T-cell (primary cell): ENCODE data around the gene VSIG2. TPM values are rescaled to one million over a fixed set of nuclear protein-coding genes. Genes with fewer than 3 reads are reported as not detected.
A peak's percentile ranks its signal among the peaks of the same experiment; 100 is the strongest.

Source experiments
- ATAC-seq, 4 experiments: fragments of 200-7000 bp in 3 of 4; fragments of 150-1000 bp in 1 of 4; cut with Tn5 transposase; replicated peaks in 1 of 4; 1 replicate in 3 of 4; 2 replicates in 1 of 4; pipeline ENCODE4 v1.10.0; 2021; ENCODE audit warnings: moderate library complexity in 3 of 4, mild to moderate bottlenecking in 2 of 4, moderate number of reproducible peaks in 1 of 4
- CTCF ChIA-PET, 2 donors: fragments of 300-600 bp; sonication (Branson Sonifier 250); formaldehyde crosslinking; loops; one replicate each; lab custom pipeline; 2022; ENCODE audit warnings: antibody characterized with exemption in 2 of 2; lab: Charles Lee
- POLR2A ChIA-PET, 2 donors: fragments of 300-600 bp; sonication (Branson Sonifier 250); formaldehyde crosslinking; loops; one replicate each; lab custom pipeline; 2022; ENCODE audit warnings: antibody characterized with exemption in 2 of 2; lab: Charles Lee
- DNase-seq, 35 experiments: peaks; one replicate each; pipeline versions ENCODE4 v3.0.0 to v3.0.0-alpha.2; 2013 to 2023
- H3K27ac ChIP-seq: one replicate; pipeline ENCODE4 v1.5.1; 2013; ENCODE audit warnings: low read length
- H3K27me3 ChIP-seq, 2 experiments: replicated peaks in 1 of 2; 1 replicate in 1 of 2; 2 replicates in 1 of 2; pipeline versions ENCODE4 v1.6.1 to v1.7.0; 2013; ENCODE audit warnings: low read length in 1 of 2, mixed read lengths in 1 of 2; ENCODE audit not compliant: control insufficient read depth in 2 of 2, insufficient read depth in 2 of 2; ENCODE audit errors: extremely low read depth in 1 of 2
- H3K36me3 ChIP-seq, 2 donors: 1 replicate in 1 of 2; 2 replicates in 1 of 2; pipeline versions ENCODE4 v1.6.1 to v1.7.0; 2013; ENCODE audit warnings: low read length in 1 of 2; ENCODE audit not compliant: control insufficient read depth in 2 of 2, insufficient read depth in 1 of 2; ENCODE audit errors: extremely low read depth in 1 of 2
- H3K4me1 ChIP-seq, 2 experiments: 1 replicate in 1 of 2; 2 replicates in 1 of 2; pipeline versions ENCODE4 v1.6.1 to v1.7.0; 2013; ENCODE audit warnings: low read length in 2 of 2, mixed read lengths in 1 of 2; ENCODE audit not compliant: insufficient read depth in 2 of 2, control insufficient read depth in 1 of 2; ENCODE audit errors: extremely low read depth in 1 of 2
- H3K4me3 ChIP-seq, 2 donors: 1 replicate in 1 of 2; 2 replicates in 1 of 2; pipeline versions ENCODE4 v1.5.1 to v1.7.0; 2013; ENCODE audit warnings: mild to moderate bottlenecking in 2 of 2, low read length in 1 of 2, moderate library complexity in 1 of 2; ENCODE audit not compliant: control insufficient read depth in 1 of 2; ENCODE audit errors: extremely low read depth in 1 of 2
- H3K9me3 ChIP-seq: 2 replicates; pipeline ENCODE4 v1.7.0; 2013
- H3K27ac Mint-ChIP-seq, 2 donors: one replicate each; pipeline ENCODE4 v1.8.0; 2020 to 2021; ENCODE audit warnings: mild to moderate bottlenecking in 2 of 2, mixed read lengths in 2 of 2
- H3K27me3 Mint-ChIP-seq, 2 donors: one replicate each; pipeline ENCODE4 v1.8.0; 2021 to 2022; ENCODE audit warnings: mixed read lengths in 2 of 2
- H3K36me3 Mint-ChIP-seq: one replicate; pipeline ENCODE4 v1.8.0; 2021; ENCODE audit warnings: mixed read lengths
- H3K4me1 Mint-ChIP-seq, 3 donors: one replicate each; pipeline ENCODE4 v1.8.0; 2020 to 2022; ENCODE audit warnings: mixed read lengths in 3 of 3, mild to moderate bottlenecking in 1 of 3
- H3K4me3 Mint-ChIP-seq, 3 donors: one replicate each; pipeline ENCODE4 v1.8.0; 2020 to 2022; ENCODE audit warnings: mild to moderate bottlenecking in 3 of 3, mixed read lengths in 3 of 3, moderate library complexity in 3 of 3
- H3K9me3 Mint-ChIP-seq, 3 donors: one replicate each; pipeline ENCODE4 v1.8.0; 2020 to 2022; ENCODE audit warnings: mixed read lengths in 3 of 3
- whole genome bisulfite sequencing: methylation state at CpG from one replicate; pipeline ENCODE4 v1.1.5; 2013; ENCODE audit warnings: missing lambda C conversion rate; ENCODE audit not compliant: insufficient coverage; 5-methylcytosine and 5-hydroxymethylcytosine counted together
- total RNA-seq, 35 experiments: library from RNA in 6 of 35; stranded (reverse) in 6 of 35; fragments of 120-200 nt in 1 of 35; gene quantifications; one replicate each; pipeline versions ENCODE4 v1.2.1 to v1.2.4 and lab custom pipeline; 2013 to 2026

Gene VSIG2
- total RNA-seq, 5 donors from 2014 or later (not counting 1 experiment from before 2014, with no cell fraction given): 0.66 to 1.6 (median 0.98) TPM

DNA sequence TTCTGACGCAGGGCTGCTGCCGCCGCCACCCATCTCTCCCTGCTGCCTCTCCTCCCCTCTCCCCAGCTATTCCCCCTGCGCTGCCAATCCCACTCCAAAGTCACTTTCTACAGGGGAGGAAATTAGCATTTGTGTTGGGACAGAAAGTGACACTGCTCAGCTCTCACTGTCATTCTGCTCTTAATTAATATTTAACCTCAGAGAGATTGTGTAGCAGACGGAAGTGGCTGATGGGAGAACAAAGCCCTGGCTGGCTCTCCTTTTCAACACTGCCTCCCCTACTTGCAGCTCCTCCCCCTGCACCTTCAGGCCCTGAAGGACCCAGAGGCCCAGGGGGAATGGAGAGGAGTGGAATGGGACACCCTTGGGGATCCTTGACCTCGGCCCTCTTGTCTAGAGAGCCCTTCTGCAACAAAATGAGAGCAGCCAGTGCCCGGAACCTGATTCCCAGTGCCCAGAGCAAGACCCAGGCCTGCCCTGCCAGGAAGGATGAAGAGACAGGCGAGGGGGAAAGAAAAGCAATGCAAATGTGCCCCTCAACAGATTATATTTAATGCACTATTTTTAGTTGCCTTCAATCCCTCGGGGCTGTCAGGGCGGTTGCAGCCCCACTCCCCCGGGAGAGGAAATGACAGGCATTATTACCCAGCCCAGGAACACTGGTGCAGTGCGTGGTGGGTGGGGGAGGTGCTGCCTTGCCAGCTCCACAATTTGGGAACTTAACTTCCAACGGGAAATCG, 26.9 kb downstream of the VSIG2 start:
- CTCF ChIA-PET: interaction anchor here in 1 of 2 donors (0.7 kb wide), 1 partner anchor 54 kb away, joined by 3 read pairs; no protein-coding TSS in a partner anchor
- Histone ChIP-seq H3K27me3 (peaks cover 0 to 23% of the 10 kb centered on the region in 2 experiments), H3K4me3 (no peak overlapping the region), H3K36me3 (no peaks in the 10 kb centered on the region), H3K9me3 (no peaks in the 10 kb centered on the region), H3K4me1 (peaks cover 6 to 12% of the 10 kb centered on the region in 2 experiments), H3K27ac (no peak overlapping the region)
- 0% methylated on average over 2 of the region's 14 CpGs for WGBS
- Mint-ChIP-seq H3K9me3 (no peaks in the 10 kb centered on the region), H3K4me3 (no peak overlapping the region), H3K27ac (peak overlapping the region in 1 of 2 donors; percentile 7), H3K36me3 (no peaks in the 10 kb centered on the region), H3K4me1 (peaks cover 11 to 31% (median 16%) of the 10 kb centered on the region in 3 donors), H3K27me3 (peaks cover 15 to 22% of the 10 kb centered on the region in 2 donors)
- POLR2A ChIA-PET: no interaction called here
- ATAC-seq: no peak
- no peak for DNase-seq

DNA sequence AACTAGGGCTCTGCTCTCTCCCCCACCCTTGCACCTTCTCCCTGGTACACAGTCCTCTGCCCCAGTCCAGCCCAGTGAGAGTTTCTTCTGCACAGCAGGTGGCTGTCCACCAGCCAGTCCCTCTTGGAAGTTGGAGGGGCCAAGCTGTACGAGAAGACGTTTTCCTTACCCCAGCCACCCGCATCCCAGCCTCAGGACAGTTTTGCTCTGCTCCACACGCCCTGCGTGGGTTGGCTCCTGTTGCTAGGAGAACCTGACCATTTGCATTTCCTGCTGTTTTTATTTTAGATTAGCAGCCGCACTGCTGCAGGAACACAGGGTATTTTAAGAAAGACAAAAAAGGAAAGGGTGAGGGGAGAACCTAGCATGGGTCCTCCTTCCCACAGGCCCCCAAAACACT, 29.9 kb downstream of the VSIG2 start:
- H3K4me1 Mint-ChIP-seq: peaks cover 24 to 43% (median 37%) of the 10 kb centered on the region in 3 donors
- H3K27me3 ChIP-seq: peaks cover 3 to 42% of the 10 kb centered on the region in 2 experiments
- H3K4me3 Mint-ChIP-seq: no peak overlapping the region
- ChIA-PET POLR2A (no interaction called here), CTCF (no interaction called here)
- H3K9me3 ChIP-seq: no peaks in the 10 kb centered on the region
- peaks cover 27 to 30% of the 10 kb centered on the region in 2 donors for H3K27me3 Mint-ChIP-seq
- WGBS: 20% methylated on average over 1 of the region's 6 CpGs
- H3K36me3 Mint-ChIP-seq: no peaks in the 10 kb centered on the region
- no peak overlapping the region for H3K27ac ChIP-seq
- no peaks in the 10 kb centered on the region for H3K9me3 Mint-ChIP-seq
- H3K4me1 ChIP-seq: peaks cover 15 to 24% of the 10 kb centered on the region in 2 experiments
- H3K4me3 ChIP-seq: no peak overlapping the region
- no peak overlapping the region for H3K27ac Mint-ChIP-seq
- ATAC-seq (no peak), DNase-seq (no peak)
- H3K36me3 ChIP-seq: no peaks in the 10 kb centered on the region

DNA sequence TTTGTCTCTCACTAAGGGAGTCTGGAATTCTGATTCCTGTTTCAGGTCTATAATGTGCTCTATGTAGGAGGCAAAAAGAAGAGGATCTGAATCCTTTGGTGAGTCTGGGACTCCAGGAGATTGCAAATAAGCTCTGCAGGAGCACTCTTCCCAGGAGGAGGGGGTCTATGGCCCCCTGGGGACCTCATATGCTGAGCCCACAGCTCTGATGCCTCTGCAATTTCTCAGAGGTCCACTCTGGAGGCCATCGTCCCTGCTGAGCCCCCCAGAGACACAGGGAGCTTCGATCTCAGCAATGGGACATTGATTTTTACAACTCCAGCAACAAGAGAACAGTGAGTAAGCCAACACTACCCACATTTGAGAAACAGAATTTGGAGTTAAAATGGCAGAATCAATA, 32.5 kb downstream of the VSIG2 start:
- H3K4me1 Mint-ChIP-seq: peaks cover 24 to 38% (median 32%) of the 10 kb centered on the region in 3 donors
- Histone ChIP-seq H3K36me3 (no peaks in the 10 kb centered on the region), H3K4me3 (no peak overlapping the region), H3K9me3 (no peaks in the 10 kb centered on the region), H3K27me3 (peaks cover 3 to 42% of the 10 kb centered on the region in 2 experiments), H3K27ac (no peak overlapping the region), H3K4me1 (peaks cover 16 to 18% of the 10 kb centered on the region in 2 experiments)
- POLR2A ChIA-PET: no interaction called here
- peak overlapping the region in 1 of 3 donors; percentile 91 for H3K4me3 Mint-ChIP-seq
- H3K27ac Mint-ChIP-seq: no peak overlapping the region
- no peaks in the 10 kb centered on the region for H3K36me3 Mint-ChIP-seq
- CTCF ChIA-PET: no interaction called here
- DNase-seq (no peak), ATAC-seq (no peak)
- no peaks in the 10 kb centered on the region for H3K9me3 Mint-ChIP-seq
- WGBS: 100% methylated on average over 1 of the region's 2 CpGs
- peaks cover 38 to 39% of the 10 kb centered on the region in 2 donors for H3K27me3 Mint-ChIP-seq

DNA sequence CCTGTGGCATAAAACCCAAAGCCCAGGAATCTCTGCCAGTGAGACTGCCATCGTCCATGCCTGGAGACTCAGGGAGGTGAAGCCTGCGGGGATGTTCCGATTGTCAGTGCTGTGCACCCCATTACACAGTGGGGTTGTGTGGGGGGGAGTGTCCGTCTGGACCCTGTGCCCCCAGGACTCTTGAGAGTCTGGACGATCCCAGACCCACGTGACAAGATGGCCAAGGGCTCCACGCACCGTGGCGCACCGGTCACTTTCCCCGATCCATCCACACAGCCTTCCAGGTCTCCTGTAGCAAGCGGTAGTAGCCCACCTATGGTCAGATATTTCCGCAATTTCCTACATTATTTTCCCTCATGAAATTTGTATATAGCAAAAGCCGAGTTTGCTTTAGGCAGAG, 33.3 kb downstream of the VSIG2 start:
- H3K4me3 ChIP-seq: no peak overlapping the region
- H3K27ac ChIP-seq: no peak overlapping the region
- no peaks in the 10 kb centered on the region for H3K36me3 ChIP-seq
- DNase-seq (no peak), ATAC-seq (no peak)
- ChIA-PET CTCF (no interaction called here), POLR2A (no interaction called here)
- H3K9me3 Mint-ChIP-seq: no peaks in the 10 kb centered on the region
- peaks cover 3 to 42% of the 10 kb centered on the region in 2 experiments for H3K27me3 ChIP-seq
- peaks cover 24 to 38% (median 28%) of the 10 kb centered on the region in 3 donors for H3K4me1 Mint-ChIP-seq
- H3K27ac Mint-ChIP-seq: no peak overlapping the region
- no peaks in the 10 kb centered on the region for H3K36me3 Mint-ChIP-seq
- H3K27me3 Mint-ChIP-seq: peaks cover 42 to 45% of the 10 kb centered on the region in 2 donors
- H3K9me3 ChIP-seq: no peaks in the 10 kb centered on the region
- H3K4me3 Mint-ChIP-seq: peak overlapping the region in 1 of 3 donors; percentile 91
- H3K4me1 ChIP-seq: peaks cover 16 to 18% of the 10 kb centered on the region in 2 experiments
- WGBS: 81% methylated on average over 9 of the region's 14 CpGs

DNA sequence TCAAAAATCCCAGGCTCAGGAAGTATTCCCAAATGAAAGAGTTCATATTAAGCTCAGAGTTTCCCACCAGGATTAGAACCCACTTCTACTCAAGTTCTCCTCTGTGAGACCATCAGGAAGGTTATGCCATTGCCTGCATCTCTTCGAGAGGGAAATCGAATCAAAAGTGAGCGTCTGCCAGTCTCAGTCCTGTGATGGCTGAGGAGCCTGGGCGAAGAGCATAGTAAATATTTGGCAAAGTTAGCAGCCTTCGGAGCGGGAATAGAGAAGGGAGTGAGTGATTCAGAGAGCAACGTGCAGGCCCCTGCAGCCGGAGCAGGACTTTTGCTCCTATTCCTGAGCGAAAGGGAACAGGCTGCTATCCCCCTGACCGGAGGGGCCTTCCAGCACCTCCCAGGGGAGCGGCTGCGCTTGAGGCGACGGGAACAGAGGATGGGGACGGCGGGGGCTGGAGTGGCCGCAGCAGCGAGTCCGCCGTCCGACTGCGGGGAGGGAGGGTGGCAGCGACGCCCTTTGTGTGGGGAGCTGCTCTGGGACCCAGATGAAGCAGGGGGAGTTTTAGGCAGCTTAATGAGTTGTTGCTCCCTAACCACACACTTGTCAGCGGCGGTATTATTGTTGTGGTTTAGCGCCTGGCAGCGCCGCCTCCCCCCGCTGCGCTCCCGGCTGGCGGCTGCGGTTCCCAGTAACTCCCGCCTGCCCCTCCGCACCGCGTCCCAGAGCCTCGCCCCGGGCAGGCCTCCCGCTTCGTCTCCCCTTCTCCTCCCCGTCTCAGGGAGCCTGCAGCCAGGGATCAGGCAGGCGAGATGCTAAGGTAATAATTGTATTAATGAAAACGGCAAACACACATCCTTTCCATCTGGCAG, 34.0 kb downstream of the VSIG2 start:
- Mint-ChIP-seq H3K4me1 (peaks cover 24 to 35% (median 28%) of the 10 kb centered on the region in 3 donors), H3K27ac (peak overlapping the region in 1 of 2 donors; percentile 33)
- ATAC-seq: peak; percentile 72 to 93 (median 76)

DNA sequence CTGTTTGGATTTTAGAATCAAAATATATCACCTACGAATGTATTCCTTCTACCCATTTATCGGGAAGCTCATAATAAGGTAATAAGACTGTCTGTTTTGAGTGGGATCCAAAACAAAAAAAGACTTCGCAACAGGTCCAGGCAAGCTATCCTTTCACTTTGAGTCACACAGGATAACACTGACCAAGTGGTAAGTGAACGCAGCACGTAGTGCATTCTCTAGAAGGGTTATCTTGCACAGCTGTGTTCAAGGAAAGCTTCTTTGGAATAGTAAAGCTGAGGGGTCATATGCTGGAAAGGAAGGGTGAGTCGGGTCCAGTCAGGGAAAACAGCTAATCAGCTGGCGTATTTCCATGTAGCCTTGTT, 34.7 kb downstream of the VSIG2 start:
- H3K4me3 ChIP-seq: no peak overlapping the region
- POLR2A ChIA-PET: no interaction called here

More for the DNA sequence above, 34.0 kb downstream of the VSIG2 start:
- WGBS: 3% methylated on average over 23 of the region's 45 CpGs
- Mint-ChIP-seq H3K36me3 (no peaks in the 10 kb centered on the region), H3K9me3 (no peaks in the 10 kb centered on the region), H3K27me3 (peaks cover 46 to 48% of the 10 kb centered on the region in 2 donors), H3K4me3 (peak overlapping the region; percentile 65 to 91 (median 77))
- peak in 17 of 35 experiments; percentile 4 to 62 (median 13) for DNase-seq
- Histone ChIP-seq H3K27ac (no peak overlapping the region), H3K4me1 (peaks cover 16 to 18% of the 10 kb centered on the region in 2 experiments), H3K36me3 (no peaks in the 10 kb centered on the region), H3K27me3 (peaks cover 3 to 42% of the 10 kb centered on the region in 2 experiments), H3K4me3 (peak overlapping the region; percentile 22 to 71), H3K9me3 (no peaks in the 10 kb centered on the region)
- ChIA-PET CTCF (interaction anchor here in 1 of 2 donors (1.1 to 1.7 kb wide), 3 partner anchors 28 to 49 kb away, joined by 3 to 5 read pairs (median 5); partner anchors contain the start of gene ESAM), POLR2A (no interaction called here)

More for the DNA sequence above, 34.7 kb downstream of the VSIG2 start:
- Histone ChIP-seq H3K36me3 (no peaks in the 10 kb centered on the region), H3K27me3 (peaks cover 3 to 41% of the 10 kb centered on the region in 2 experiments), H3K4me1 (peaks cover 15 to 17% of the 10 kb centered on the region in 2 experiments), H3K9me3 (no peaks in the 10 kb centered on the region), H3K27ac (no peak overlapping the region)
- Mint-ChIP-seq H3K36me3 (no peaks in the 10 kb centered on the region), H3K4me3 (peak overlapping the region; percentile 65 to 91 (median 77)), H3K4me1 (peaks cover 18 to 29% (median 22%) of the 10 kb centered on the region in 3 donors), H3K9me3 (no peaks in the 10 kb centered on the region), H3K27ac (peak overlapping the region in 1 of 2 donors; percentile 33), H3K27me3 (peaks cover 40 to 42% of the 10 kb centered on the region in 2 donors)
- WGBS: 52% methylated on average over 5 of the region's 7 CpGs
- no peak for DNase-seq
- ATAC-seq: no peak
- CTCF ChIA-PET: interaction anchor here in 1 of 2 donors (1.1 to 1.7 kb wide), 3 partner anchors 29 to 48 kb away, joined by 3 to 5 read pairs (median 5); partner anchors contain the start of gene ESAM
